HEK293 (cell line): Measurements from ENCODE around the gene FTL.

Experiments used
- CTCF ChIA-PET: fragments of 350-600 bp; formaldehyde crosslinking; extraction: SDS; loops from one replicate; lab custom pipeline; 2021; ENCODE audit warnings: antibody characterized with exemption; lab: Yijun Ruan, JAX
- POLR2A ChIA-PET: fragments of 300-600 bp; formaldehyde crosslinking; extraction: SDS; loops from one replicate; lab custom pipeline; 2020; ENCODE audit warnings: antibody characterized with exemption, inconsistent platforms; lab: Yijun Ruan, JAX
- H3K27ac ChIP-seq: fragments of 200-500 bp; sonication (Bioruptor generic); 2 replicates; pipeline ENCODE4 v1.5.1; 2014; ENCODE audit warnings: low read depth, low read length, control low read depth, inconsistent platforms; ENCODE audit errors: extremely low read depth
- H3K36me3 ChIP-seq, 2 experiments: fragments of 200-500 bp in 1 of 2; sonication (Bioruptor generic) in 1 of 2; 1 replicate in 1 of 2; 2 replicates in 1 of 2; pipeline ENCODE4 v1.5.1; 2014 to 2017; ENCODE audit warnings: inconsistent platforms in 2 of 2, low read length in 2 of 2; ENCODE audit not compliant: control insufficient read depth in 2 of 2, insufficient read depth in 1 of 2
- H3K4me1 ChIP-seq: fragments of 200-500 bp; sonication (Bioruptor generic); 2 replicates; pipeline ENCODE4 v1.5.1; 2014; ENCODE audit warnings: mild to moderate bottlenecking, low read length, inconsistent platforms; ENCODE audit not compliant: control insufficient read depth, insufficient read depth
- H3K4me3 ChIP-seq: 2 replicates; pipeline ENCODE4 v1.5.1; 2011; ENCODE audit warnings: low read depth, mild to moderate bottlenecking, control low read depth, low read length, moderate library complexity
- H3K9me3 ChIP-seq: fragments of 200-500 bp; sonication (Bioruptor generic); 2 replicates; pipeline ENCODE4 v1.5.1; 2014; ENCODE audit warnings: low read depth, low read length, inconsistent platforms; ENCODE audit not compliant: control insufficient read depth, insufficient read depth
- BCL11A ChIP-seq: fragments of 450-650 bp; formaldehyde crosslinking; IDR thresholded peaks from 2 replicates; pipeline ENCODE4 v1.5.1; 2016; ENCODE audit warnings: low read depth, missing biosample characterization, missing genetic modification characterization
- KLF1 ChIP-seq: fragments of 450-650 bp; formaldehyde crosslinking; IDR thresholded peaks from 2 replicates; pipeline ENCODE4 v1.5.1; 2016; ENCODE audit warnings: missing biosample characterization, missing genetic modification characterization
- KLF16 ChIP-seq: fragments of 450-650 bp; formaldehyde crosslinking; IDR thresholded peaks from 2 replicates; pipeline ENCODE4 v1.5.1; 2017; ENCODE audit warnings: missing biosample characterization, missing genetic modification characterization
- OSR2 ChIP-seq: fragments of 450-650 bp; formaldehyde crosslinking; IDR thresholded peaks from 2 replicates; pipeline ENCODE4 v1.5.1; 2016; ENCODE audit warnings: missing biosample characterization, missing genetic modification characterization
- PRDM10 ChIP-seq: fragments of 450-650 bp; formaldehyde crosslinking; IDR thresholded peaks from 2 replicates; pipeline ENCODE4 v1.5.1; 2016; ENCODE audit warnings: missing biosample characterization, missing genetic modification characterization
- RBAK ChIP-seq: fragments of 450-650 bp; formaldehyde crosslinking; IDR thresholded peaks from 2 replicates; pipeline ENCODE4 v1.5.1; 2016; ENCODE audit warnings: missing biosample characterization, missing genetic modification characterization
- SALL2 ChIP-seq: fragments of 450-650 bp; formaldehyde crosslinking; IDR thresholded peaks from 2 replicates; pipeline ENCODE4 v1.5.0; 2017; ENCODE audit warnings: missing biosample characterization, mild to moderate bottlenecking, missing genetic modification characterization, borderline replicate concordance
- SP3 ChIP-seq: fragments of 450-650 bp; formaldehyde crosslinking; IDR thresholded peaks from 2 replicates; pipeline ENCODE4 v1.5.1; 2016; ENCODE audit warnings: missing biosample characterization, missing genetic modification characterization
- ZBTB17 ChIP-seq: fragments of 450-650 bp; formaldehyde crosslinking; IDR thresholded peaks from 2 replicates; pipeline ENCODE4 v1.5.1; 2016; ENCODE audit warnings: missing biosample characterization, missing genetic modification characterization
- ZNF10 ChIP-seq: fragments of 450-650 bp; formaldehyde crosslinking; IDR thresholded peaks from 2 replicates; pipeline ENCODE4 v1.5.1; 2017; ENCODE audit warnings: missing biosample characterization, missing genetic modification characterization
- ZNF214 ChIP-seq: fragments of 450-650 bp; formaldehyde crosslinking; IDR thresholded peaks from 2 replicates; pipeline ENCODE4 v1.5.1; 2017; ENCODE audit warnings: missing biosample characterization, mild to moderate bottlenecking, missing genetic modification characterization, borderline replicate concordance
- ZNF426 ChIP-seq: fragments of 450-650 bp; formaldehyde crosslinking; IDR thresholded peaks from 2 replicates; pipeline ENCODE4 v1.5.1; 2017; ENCODE audit warnings: missing biosample characterization, missing genetic modification characterization, mild to moderate bottlenecking, inconsistent platforms, moderate library complexity
- ZNF514 ChIP-seq: fragments of 450-650 bp; formaldehyde crosslinking; IDR thresholded peaks from 2 replicates; pipeline ENCODE4 v1.5.1; 2016; ENCODE audit warnings: missing biosample characterization, missing genetic modification characterization
- ZNF549 ChIP-seq: fragments of 450-650 bp; IDR thresholded peaks from 2 replicates; pipeline ENCODE4 v1.5.1; 2018; ENCODE audit warnings: missing biosample characterization, missing genetic modification characterization, mild to moderate bottlenecking, inconsistent platforms, moderate library complexity
- ZNF571 ChIP-seq: fragments of 450-650 bp; formaldehyde crosslinking; IDR thresholded peaks from 2 replicates; pipeline ENCODE4 v1.5.0; 2017; ENCODE audit warnings: missing biosample characterization, missing genetic modification characterization
- ZNF600 ChIP-seq: fragments of 450-650 bp; formaldehyde crosslinking; IDR thresholded peaks from 2 replicates; pipeline ENCODE4 v1.5.1; 2016; ENCODE audit warnings: missing biosample characterization, missing genetic modification characterization
- ZNF658 ChIP-seq: fragments of 450-650 bp; formaldehyde crosslinking; IDR thresholded peaks from 2 replicates; pipeline ENCODE4; 2016; ENCODE audit warnings: missing biosample characterization, missing genetic modification characterization
- ZNF785 ChIP-seq: fragments of 450-650 bp; formaldehyde crosslinking; IDR thresholded peaks from 2 replicates; pipeline ENCODE4 v1.5.1; 2016; ENCODE audit warnings: missing biosample characterization, missing genetic modification characterization
- TF ChIP-seq, protein P1 (sequence below): fragments of 450-650 bp; formaldehyde crosslinking; IDR thresholded peaks from 2 replicates; pipeline ENCODE4 v1.5.1; 2016; ENCODE audit warnings: missing biosample characterization, missing genetic modification characterization
- TF ChIP-seq, protein P2 (sequence below): fragments of 450-650 bp; formaldehyde crosslinking; IDR thresholded peaks from 2 replicates; pipeline ENCODE4 v1.5.1; 2017; ENCODE audit warnings: missing biosample characterization, missing genetic modification characterization

The FTL gene

DNA sequence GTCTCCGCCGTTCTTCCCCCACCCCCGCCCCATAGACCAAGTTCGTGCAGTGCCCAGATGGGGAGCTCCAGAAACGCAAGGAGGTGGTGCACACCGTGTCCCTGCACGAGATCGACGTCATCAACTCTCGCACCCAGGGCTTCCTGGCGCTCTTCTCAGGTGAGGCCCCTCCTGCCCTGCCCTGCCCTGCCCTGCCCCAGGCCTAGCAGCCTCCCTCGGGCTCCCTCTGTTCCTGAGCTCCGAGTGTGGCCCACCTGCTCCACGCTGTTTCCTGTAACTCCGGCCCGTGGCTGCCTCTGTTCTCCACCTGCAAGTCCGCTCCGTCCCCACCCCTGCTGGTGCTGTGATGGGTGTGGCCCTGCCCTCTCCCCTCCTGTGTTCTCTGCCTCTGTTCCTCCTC, 45.3 kb downstream of the FTL start:
- H3K4me3 ChIP-seq: no peak overlapping the region
- H3K9me3 ChIP-seq: no peaks in the 10 kb centered on the region
- POLR2A ChIA-PET: interaction anchor here (1.3 to 2.5 kb wide), 2 partner anchors 10 to 17 kb away, joined by 3 to 7 read pairs; partner anchors contain the start of gene RUVBL2
- peaks cover 33 to 79% of the 10 kb centered on the region in 2 experiments; a peak in 2 of 3 replicates for H3K36me3 ChIP-seq
- H3K4me1 ChIP-seq: no peaks in the 10 kb centered on the region
- TF ChIP-seq, protein P1, sequence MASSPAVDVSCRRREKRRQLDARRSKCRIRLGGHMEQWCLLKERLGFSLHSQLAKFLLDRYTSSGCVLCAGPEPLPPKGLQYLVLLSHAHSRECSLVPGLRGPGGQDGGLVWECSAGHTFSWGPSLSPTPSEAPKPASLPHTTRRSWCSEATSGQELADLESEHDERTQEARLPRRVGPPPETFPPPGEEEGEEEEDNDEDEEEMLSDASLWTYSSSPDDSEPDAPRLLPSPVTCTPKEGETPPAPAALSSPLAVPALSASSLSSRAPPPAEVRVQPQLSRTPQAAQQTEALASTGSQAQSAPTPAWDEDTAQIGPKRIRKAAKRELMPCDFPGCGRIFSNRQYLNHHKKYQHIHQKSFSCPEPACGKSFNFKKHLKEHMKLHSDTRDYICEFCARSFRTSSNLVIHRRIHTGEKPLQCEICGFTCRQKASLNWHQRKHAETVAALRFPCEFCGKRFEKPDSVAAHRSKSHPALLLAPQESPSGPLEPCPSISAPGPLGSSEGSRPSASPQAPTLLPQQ (tag by site-specific recombination): no peak
- TF ChIP-seq KLF16 (tag by site-specific recombination) (no peak), ZNF600 (peak; percentile 45), ZNF571 (no peak), RBAK (tag by site-specific recombination) (no peak), BCL11A (tag by site-specific recombination) (no peak), SALL2 (tag by site-specific recombination) (no peak), PRDM10 (tag by site-specific recombination) (0 out of 2 replicates have a peak, but pooled peaks have one; percentile 11), KLF1 (peak; percentile 40; the same call in 1 of the 2 replicates), ZNF658 (tag by site-specific recombination) (no peak), ZNF785 (no peak)
- H3K27ac ChIP-seq: no peak overlapping the region
- CTCF ChIA-PET: interaction anchor here (0.7 to 9.4 kb wide), 3 partner anchors 12 to 67 kb away, joined by 3 to 133 read pairs (median 6); partner anchors contain the start of genes GYS1 and RUVBL2

DNA sequence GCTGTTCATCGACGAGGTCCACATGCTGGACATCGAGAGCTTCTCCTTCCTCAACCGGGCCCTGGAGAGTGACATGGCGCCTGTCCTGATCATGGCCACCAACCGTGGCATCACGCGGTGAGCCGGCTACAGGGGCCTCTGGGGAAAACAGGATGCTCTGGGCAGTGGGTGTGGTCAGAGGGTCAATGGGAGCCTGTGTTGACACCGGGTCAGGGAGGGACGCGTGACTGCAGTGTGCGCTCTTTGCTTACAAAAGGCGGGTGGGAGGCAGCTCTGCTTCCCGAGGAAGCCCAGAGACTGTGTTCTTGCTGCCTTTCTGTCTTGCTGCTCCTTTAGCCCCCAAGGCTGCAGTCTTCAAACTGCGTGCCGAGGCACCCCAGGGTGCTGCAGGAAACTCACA, 46.1 kb downstream of the FTL start:
- ChIA-PET POLR2A (no interaction called here), CTCF (interaction anchor here (0.7 to 9.4 kb wide), 3 partner anchors 12 to 66 kb away, joined by 3 to 133 read pairs (median 6); partner anchors contain the start of genes GYS1 and RUVBL2)
- Histone ChIP-seq H3K27ac (no peak overlapping the region), H3K36me3 (peaks cover 30 to 80% of the 10 kb centered on the region in 2 experiments; a peak in 2 of 3 replicates), H3K4me3 (no peak overlapping the region), H3K4me1 (no peaks in the 10 kb centered on the region), H3K9me3 (no peaks in the 10 kb centered on the region)
- no peak for TF ChIP-seq ZNF549 (tag by site-specific recombination)
- no peak for TF ChIP-seq ZNF514
- TF ChIP-seq ZNF214 (tag by site-specific recombination): no peak
- no peak for TF ChIP-seq ZBTB17 (tag by site-specific recombination)
- no peak for TF ChIP-seq OSR2 (tag by site-specific recombination)
- TF ChIP-seq ZNF426: no peak
- TF ChIP-seq, protein P2, sequence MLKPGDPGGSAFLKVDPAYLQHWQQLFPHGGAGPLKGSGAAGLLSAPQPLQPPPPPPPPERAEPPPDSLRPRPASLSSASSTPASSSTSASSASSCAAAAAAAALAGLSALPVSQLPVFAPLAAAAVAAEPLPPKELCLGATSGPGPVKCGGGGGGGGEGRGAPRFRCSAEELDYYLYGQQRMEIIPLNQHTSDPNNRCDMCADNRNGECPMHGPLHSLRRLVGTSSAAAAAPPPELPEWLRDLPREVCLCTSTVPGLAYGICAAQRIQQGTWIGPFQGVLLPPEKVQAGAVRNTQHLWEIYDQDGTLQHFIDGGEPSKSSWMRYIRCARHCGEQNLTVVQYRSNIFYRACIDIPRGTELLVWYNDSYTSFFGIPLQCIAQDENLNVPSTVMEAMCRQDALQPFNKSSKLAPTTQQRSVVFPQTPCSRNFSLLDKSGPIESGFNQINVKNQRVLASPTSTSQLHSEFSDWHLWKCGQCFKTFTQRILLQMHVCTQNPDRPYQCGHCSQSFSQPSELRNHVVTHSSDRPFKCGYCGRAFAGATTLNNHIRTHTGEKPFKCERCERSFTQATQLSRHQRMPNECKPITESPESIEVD (tag by site-specific recombination): no peak
- TF ChIP-seq SP3 (tag by site-specific recombination): no peak
- TF ChIP-seq ZNF10 (tag by site-specific recombination): no peak
